ENCODE data around the gene ADAMTSL3. TPM values are rescaled to one million over a fixed set of nuclear protein-coding genes. Genes with fewer than 3 reads are reported as not detected.

ADAMTSL3 gene
- total RNA-seq, 1 donor from 2014 or later = 0.32 TPM

GRCh38 chr15:83685916-83686332, 32.0 kb downstream of the ADAMTSL3 start:
- Mint-ChIP-seq H3K4me1 (ENCODE audit: low read depth, unreplicated experiment) (no peaks in the 10 kb centered on the region), H3K27me3 (ENCODE audit: unreplicated experiment) (no peaks in the 10 kb centered on the region), H3K4me3 (ENCODE audit: unreplicated experiment) (no peak overlapping the region), H3K9me3 (ENCODE audit: unreplicated experiment) (no peaks in the 10 kb centered on the region), H3K27ac (ENCODE audit: unreplicated experiment) (no peak overlapping the region), H3K36me3 (ENCODE audit: unreplicated experiment) (no peaks in the 10 kb centered on the region)
- DNase-seq = no peak
- TF ChIP-seq CTCF (IDR thresholded peaks at IDR 0.05; ENCODE audit: partially characterized antibody, unreplicated experiment) = no peak

GRCh38 chr15:83688201-83688600, 34.3 kb downstream of the ADAMTSL3 start:
- Mint-ChIP-seq H3K4me3 (ENCODE audit: unreplicated experiment) (no peak overlapping the region), H3K27ac (ENCODE audit: unreplicated experiment) (no peak overlapping the region), H3K9me3 (ENCODE audit: unreplicated experiment) (no peaks in the 10 kb centered on the region), H3K4me1 (ENCODE audit: low read depth, unreplicated experiment) (no peaks in the 10 kb centered on the region), H3K36me3 (ENCODE audit: unreplicated experiment) (no peaks in the 10 kb centered on the region), H3K27me3 (ENCODE audit: unreplicated experiment) (no peaks in the 10 kb centered on the region)
- TF ChIP-seq CTCF (IDR thresholded peaks at IDR 0.05; ENCODE audit: partially characterized antibody, unreplicated experiment) = no peak
- no peak for DNase-seq

GRCh38 chr15:83690676-83691075, 36.8 kb downstream of the ADAMTSL3 start:
- no peak overlapping the region for H3K4me3 Mint-ChIP-seq (ENCODE audit: unreplicated experiment)
- H3K4me1 Mint-ChIP-seq (ENCODE audit: low read depth, unreplicated experiment) = no peaks in the 10 kb centered on the region
- no peaks in the 10 kb centered on the region for H3K36me3 Mint-ChIP-seq (ENCODE audit: unreplicated experiment)
- no peak overlapping the region for H3K27ac Mint-ChIP-seq (ENCODE audit: unreplicated experiment)
- no peak for DNase-seq
- no peaks in the 10 kb centered on the region for H3K9me3 Mint-ChIP-seq (ENCODE audit: unreplicated experiment)
- TF ChIP-seq CTCF (IDR thresholded peaks at IDR 0.05; ENCODE audit: partially characterized antibody, unreplicated experiment) = no peak
- H3K27me3 Mint-ChIP-seq (ENCODE audit: unreplicated experiment) = peaks cover 2% of the 10 kb centered on the region

GRCh38 chr15:83692746-83693581, 39.0 kb downstream of the ADAMTSL3 start:
- no peak for DNase-seq
- no peak for TF ChIP-seq CTCF (IDR thresholded peaks at IDR 0.05; ENCODE audit: partially characterized antibody, unreplicated experiment)
- H3K4me3 Mint-ChIP-seq (ENCODE audit: unreplicated experiment) = no peak overlapping the region
- H3K4me1 Mint-ChIP-seq (ENCODE audit: low read depth, unreplicated experiment) = no peaks in the 10 kb centered on the region
- no peak overlapping the region for H3K27ac Mint-ChIP-seq (ENCODE audit: unreplicated experiment)
- H3K36me3 Mint-ChIP-seq (ENCODE audit: unreplicated experiment) = no peaks in the 10 kb centered on the region
- peaks cover 2% of the 10 kb centered on the region for H3K27me3 Mint-ChIP-seq (ENCODE audit: unreplicated experiment)
- no peaks in the 10 kb centered on the region for H3K9me3 Mint-ChIP-seq (ENCODE audit: unreplicated experiment)

- Mint-ChIP-seq H3K27me3 (ENCODE audit: unreplicated experiment) (peaks cover 2% of the 10 kb centered on the region), H3K27ac (ENCODE audit: unreplicated experiment) (no peak overlapping the region), H3K36me3 (ENCODE audit: unreplicated experiment) (no peaks in the 10 kb centered on the region), H3K9me3 (ENCODE audit: unreplicated experiment) (no peaks in the 10 kb centered on the region), H3K4me3 (ENCODE audit: unreplicated experiment) (no peak overlapping the region), H3K4me1 (ENCODE audit: low read depth, unreplicated experiment) (no peaks in the 10 kb centered on the region)
- no peak for DNase-seq
- no peak for TF ChIP-seq CTCF (IDR thresholded peaks at IDR 0.05; ENCODE audit: partially characterized antibody, unreplicated experiment)
Observed at GRCh38 chr15:83694015-83694414, 40.1 kb downstream of the ADAMTSL3 start.

All from glutamatergic neuron (in vitro differentiated cells).